Activated CD8-positive, alpha-beta memory T cell treated with anti-CD3 and anti-CD28 coated beads, Interleukin-2, amount 50 U/mL, for 4 hours (primary cell): ENCODE data around the gene KRTAP10-12.

ENCODE experiments used
- DNase-seq: peaks from one replicate; pipeline ENCODE4 v3.0.0-alpha.2; 2020

Gene KRTAP10-12

GRCh38 chr21:44712203-44713028 is 15.4 kb downstream of the KRTAP10-12 start:
- DNase-seq, result no peak

GRCh38 chr21:44713130-44713529 is 16.2 kb downstream of the KRTAP10-12 start:
- DNase-seq, result no peak

GRCh38 chr21:44713846-44714245 is 16.9 kb downstream of the KRTAP10-12 start:
- DNase-seq, result no peak

- DNase-seq, result no peak
Measured at GRCh38 chr21:44714905-44715304, 17.9 kb downstream of the KRTAP10-12 start.

- no peak for DNase-seq
Measured at GRCh38 chr21:44716984-44717383, 20.0 kb downstream of the KRTAP10-12 start.

- DNase-seq, result no peak
Measured at GRCh38 chr21:44718093-44718492, 21.1 kb downstream of the KRTAP10-12 start.

GRCh38 chr21:44718571-44718970 is 21.6 kb downstream of the KRTAP10-12 start:
- no peak for DNase-seq

- no peak for DNase-seq
Measured at GRCh38 chr21:44720170-44720569, 23.2 kb downstream of the KRTAP10-12 start.

GRCh38 chr21:44722731-44723130 is 25.8 kb downstream of the KRTAP10-12 start:
- no peak for DNase-seq

- DNase-seq, result no peak
Measured at GRCh38 chr21:44723177-44724131, 26.5 kb downstream of the KRTAP10-12 start.

GRCh38 chr21:44724196-44724595 is 27.2 kb downstream of the KRTAP10-12 start:
- no peak for DNase-seq

- DNase-seq, result no peak
Measured at GRCh38 chr21:44724926-44725325, 28.0 kb downstream of the KRTAP10-12 start.

- DNase-seq, result no peak
Measured at GRCh38 chr21:44726826-44727225, 29.9 kb downstream of the KRTAP10-12 start.

- no peak for DNase-seq
Measured at GRCh38 chr21:44727321-44727720, 30.3 kb downstream of the KRTAP10-12 start.

GRCh38 chr21:44727757-44728156 is 30.8 kb downstream of the KRTAP10-12 start:
- no peak for DNase-seq

- DNase-seq, result no peak
Measured at GRCh38 chr21:44728716-44729115, 31.7 kb downstream of the KRTAP10-12 start.

- DNase-seq, result no peak
Measured at GRCh38 chr21:44729336-44730027, 32.5 kb downstream of the KRTAP10-12 start.

GRCh38 chr21:44730028-44730395 is 33.0 kb downstream of the KRTAP10-12 start:
- no peak for DNase-seq

GRCh38 chr21:44730951-44731579 is 34.1 kb downstream of the KRTAP10-12 start:
- DNase-seq, result no peak

GRCh38 chr21:44732263-44732662 is 35.3 kb downstream of the KRTAP10-12 start:
- DNase-seq, result no peak

GRCh38 chr21:44732956-44733355 is 36.0 kb downstream of the KRTAP10-12 start:
- no peak for DNase-seq

GRCh38 chr21:44734026-44734745 is 37.2 kb downstream of the KRTAP10-12 start:
- no peak for DNase-seq
